Duodenal mucosa (tissue), 2 donors: ENCODE measurements around the gene AKAP12.

Experiments used
- H3K27ac ChIP-seq: one replicate; pipeline ENCODE4 v1.7.0; 2013; ENCODE audit warnings: low read depth, low read length
- H3K27me3 ChIP-seq, 2 donors: one replicate each; pipeline ENCODE4 v1.7.0; 2013; ENCODE audit warnings: low read length in 2 of 2, control low read depth in 1 of 2; ENCODE audit not compliant: insufficient read depth in 2 of 2, control insufficient read depth in 1 of 2
- H3K36me3 ChIP-seq, 2 donors: one replicate each; pipeline ENCODE4 v1.7.0; 2013; ENCODE audit warnings: low read length in 2 of 2, control low read depth in 1 of 2; ENCODE audit not compliant: insufficient read depth in 2 of 2, control insufficient read depth in 1 of 2
- H3K4me1 ChIP-seq, 2 donors: one replicate each; pipeline ENCODE4 v1.7.0; 2013; ENCODE audit warnings: low read length in 2 of 2, control low read depth in 1 of 2; ENCODE audit not compliant: insufficient read depth in 2 of 2, control insufficient read depth in 1 of 2
- H3K4me3 ChIP-seq, 2 donors: one replicate each; pipeline ENCODE4 v1.7.0; 2013; ENCODE audit warnings: low read length in 2 of 2, low read depth in 1 of 2
- H3K9ac ChIP-seq, 2 donors: one replicate each; pipeline ENCODE4 v1.7.0; 2013; ENCODE audit warnings: low read length in 2 of 2, low read depth in 1 of 2
- H3K9me3 ChIP-seq, 2 donors: one replicate each; pipeline ENCODE4 v1.7.0; 2013; ENCODE audit warnings: low read length in 2 of 2, control low read depth in 1 of 2; ENCODE audit not compliant: control insufficient read depth in 1 of 2

Gene AKAP12

GRCh38 chr6:151321438-151321837, 81.7 kb downstream of the AKAP12 start:
- Histone ChIP-seq H3K36me3 (no peaks in the 10 kb centered on the region), H3K4me1 (peaks cover 3 to 21% of the 10 kb centered on the region in 2 donors), H3K4me3 (no peak overlapping the region), H3K9ac (no peak overlapping the region), H3K9me3 (no peaks in the 10 kb centered on the region), H3K27ac (no peak overlapping the region), H3K27me3 (peaks cover 9 to 11% of the 10 kb centered on the region in 2 donors)

- H3K27me3 ChIP-seq, result peaks cover 9 to 11% of the 10 kb centered on the region in 2 donors
- H3K36me3 ChIP-seq, result no peaks in the 10 kb centered on the region
- no peaks in the 10 kb centered on the region for H3K9me3 ChIP-seq
- no peak overlapping the region for H3K27ac ChIP-seq
- peaks cover 3 to 21% of the 10 kb centered on the region in 2 donors for H3K4me1 ChIP-seq
- no peak overlapping the region for H3K9ac ChIP-seq
- no peak overlapping the region for H3K4me3 ChIP-seq
Measured at GRCh38 chr6:151322570-151322969, 82.8 kb downstream of the AKAP12 start.

GRCh38 chr6:151323791-151324487, 84.2 kb downstream of the AKAP12 start:
- H3K27ac ChIP-seq, result no peak overlapping the region
- H3K4me1 ChIP-seq, result peaks cover 3 to 21% of the 10 kb centered on the region in 2 donors
- H3K9me3 ChIP-seq, result no peaks in the 10 kb centered on the region
- H3K4me3 ChIP-seq, result no peak overlapping the region
- H3K27me3 ChIP-seq, result peaks cover 9 to 11% of the 10 kb centered on the region in 2 donors
- peak overlapping the region in 1 of 2 donors; percentile 17 for H3K9ac ChIP-seq
- no peaks in the 10 kb centered on the region for H3K36me3 ChIP-seq

- Histone ChIP-seq H3K4me3 (no peak overlapping the region), H3K9me3 (no peaks in the 10 kb centered on the region), H3K27me3 (peaks cover 9 to 11% of the 10 kb centered on the region in 2 donors), H3K36me3 (no peaks in the 10 kb centered on the region), H3K4me1 (peaks cover 3 to 21% of the 10 kb centered on the region in 2 donors), H3K9ac (no peak overlapping the region), H3K27ac (no peak overlapping the region)
Measured at GRCh38 chr6:151324488-151324825, 84.7 kb downstream of the AKAP12 start.

- peak overlapping the region; percentile 14 for H3K27ac ChIP-seq
- H3K4me3 ChIP-seq, result peak overlapping the region; percentile 65 to 70
- no peaks in the 10 kb centered on the region for H3K36me3 ChIP-seq
- peak overlapping the region; percentile 57 to 64 for H3K9ac ChIP-seq
- H3K9me3 ChIP-seq, result no peaks in the 10 kb centered on the region
- peaks cover 3 to 21% of the 10 kb centered on the region in 2 donors for H3K4me1 ChIP-seq
- H3K27me3 ChIP-seq, result peaks cover 9 to 11% of the 10 kb centered on the region in 2 donors
Measured at GRCh38 chr6:151325075-151326050, 85.6 kb downstream of the AKAP12 start.

GRCh38 chr6:151326116-151326825, 86.5 kb downstream of the AKAP12 start:
- H3K4me1 ChIP-seq, result peaks cover 3 to 21% of the 10 kb centered on the region in 2 donors
- peaks cover 9 to 11% of the 10 kb centered on the region in 2 donors for H3K27me3 ChIP-seq
- H3K27ac ChIP-seq, result peak overlapping the region; percentile 14
- no peaks in the 10 kb centered on the region for H3K9me3 ChIP-seq
- peak overlapping the region; percentile 65 to 70 for H3K4me3 ChIP-seq
- H3K36me3 ChIP-seq, result no peaks in the 10 kb centered on the region
- peak overlapping the region in 1 of 2 donors; percentile 57 for H3K9ac ChIP-seq

GRCh38 chr6:151327101-151327500, 87.3 kb downstream of the AKAP12 start:
- Histone ChIP-seq H3K36me3 (no peaks in the 10 kb centered on the region), H3K9ac (no peak overlapping the region), H3K9me3 (no peaks in the 10 kb centered on the region), H3K4me3 (no peak overlapping the region), H3K27ac (no peak overlapping the region), H3K4me1 (peaks cover 3 to 21% of the 10 kb centered on the region in 2 donors), H3K27me3 (peaks cover 9 to 11% of the 10 kb centered on the region in 2 donors)

GRCh38 chr6:151330130-151330696, 90.4 kb downstream of the AKAP12 start:
- peaks cover 1 to 5% of the 10 kb centered on the region in 2 donors for H3K27me3 ChIP-seq
- no peak overlapping the region for H3K27ac ChIP-seq
- no peaks in the 10 kb centered on the region for H3K9me3 ChIP-seq
- no peak overlapping the region for H3K4me3 ChIP-seq
- no peak overlapping the region for H3K9ac ChIP-seq
- no peaks in the 10 kb centered on the region for H3K36me3 ChIP-seq
- peaks cover 3 to 8% of the 10 kb centered on the region in 2 donors for H3K4me1 ChIP-seq

GRCh38 chr6:151335930-151336329, 96.2 kb downstream of the AKAP12 start:
- Histone ChIP-seq H3K27me3 (no peaks in the 10 kb centered on the region), H3K4me3 (no peak overlapping the region), H3K36me3 (no peaks in the 10 kb centered on the region), H3K9ac (no peak overlapping the region), H3K27ac (no peak overlapping the region), H3K4me1 (no peaks in the 10 kb centered on the region), H3K9me3 (no peaks in the 10 kb centered on the region)
